HEK293T (cell line): ENCODE results near the gene ECSIT.

Experiments
- CTCF ChIA-PET: fragments of 350-600 bp; formaldehyde crosslinking; extraction: SDS; loops from one replicate; lab custom pipeline; 2021; ENCODE audit warnings: antibody characterized with exemption, inconsistent platforms; lab: Yijun Ruan, JAX
- POLR2A ChIA-PET: fragments of 350-600 bp; formaldehyde crosslinking; extraction: SDS; loops from one replicate; lab custom pipeline; 2020; ENCODE audit warnings: antibody characterized with exemption, inconsistent platforms; lab: Yijun Ruan, JAX
- DNase-seq: peaks from one replicate; pipeline ENCODE4 v3.0.0; 2012; ENCODE audit warnings: mixed read lengths; ENCODE audit errors: extremely low spot score
- ARNT ChIP-seq: fragments of 450-650 bp; IDR thresholded peaks from 2 replicates; pipeline ENCODE4 v1.6.1; 2017; ENCODE audit warnings: mild to moderate bottlenecking
- BHLHE40 ChIP-seq: fragments of 450-650 bp; IDR thresholded peaks from 2 replicates; pipeline ENCODE4 v1.6.1; 2016; ENCODE audit warnings: mild to moderate bottlenecking, moderate library complexity, borderline replicate concordance
- CTBP1 ChIP-seq: fragments of 450-650 bp; IDR thresholded peaks from 2 replicates; pipeline ENCODE4 v1.6.1; 2016; ENCODE audit warnings: borderline replicate concordance
- ELF4 ChIP-seq: fragments of 450-650 bp; IDR thresholded peaks from 2 replicates; pipeline ENCODE4 v1.6.1; 2017; ENCODE audit warnings: antibody characterized with exemption
- FOXA1 ChIP-seq: fragments of 450-650 bp; IDR thresholded peaks from 2 replicates; pipeline ENCODE4 v1.6.1; 2016; ENCODE audit warnings: mild to moderate bottlenecking
- FOXK2 ChIP-seq: fragments of 450-650 bp; IDR thresholded peaks from 2 replicates; pipeline ENCODE4 v1.6.1; 2016; ENCODE audit warnings: mild to moderate bottlenecking
- FOXM1 ChIP-seq: fragments of 450-650 bp; IDR thresholded peaks from 2 replicates; pipeline ENCODE4 v1.6.1; 2017; ENCODE audit warnings: mild to moderate bottlenecking, borderline replicate concordance
- HDGF ChIP-seq: fragments of 450-650 bp; IDR thresholded peaks from 2 replicates; pipeline ENCODE4 v1.6.1; 2017; ENCODE audit warnings: antibody characterized with exemption, borderline replicate concordance
- L3MBTL2 ChIP-seq: fragments of 450-650 bp; conservative IDR thresholded peaks from 2 replicates; pipeline ENCODE4 v1.6.1; 2016; ENCODE audit warnings: mild to moderate bottlenecking
- LEF1 ChIP-seq: fragments of 450-650 bp; IDR thresholded peaks from 2 replicates; pipeline ENCODE4 v1.6.1; 2017; ENCODE audit warnings: mild to moderate bottlenecking, borderline replicate concordance
- NFRKB ChIP-seq: fragments of 450-650 bp; IDR thresholded peaks from 2 replicates; pipeline ENCODE4 v1.6.1; 2016; ENCODE audit warnings: mild to moderate bottlenecking, moderate library complexity
- SP1 ChIP-seq: fragments of 450-650 bp; IDR thresholded peaks from 2 replicates; pipeline ENCODE4 v1.6.1; 2017
- SUZ12 ChIP-seq: fragments of 450-650 bp; IDR thresholded peaks from 2 replicates; pipeline ENCODE4 v1.6.1; 2016; ENCODE audit warnings: mild to moderate bottlenecking
- TARDBP ChIP-seq: fragments of 450-650 bp; IDR thresholded peaks from 2 replicates; pipeline ENCODE4 v1.6.1; 2016
- ZNF384 ChIP-seq: fragments of 450-650 bp; IDR thresholded peaks from 2 replicates; pipeline ENCODE4 v1.6.1; 2016
- TF ChIP-seq, protein P1 (sequence below): fragments of 450-650 bp; IDR thresholded peaks from 2 replicates; pipeline ENCODE4 v1.6.1; 2016

Gene ECSIT

DNA sequence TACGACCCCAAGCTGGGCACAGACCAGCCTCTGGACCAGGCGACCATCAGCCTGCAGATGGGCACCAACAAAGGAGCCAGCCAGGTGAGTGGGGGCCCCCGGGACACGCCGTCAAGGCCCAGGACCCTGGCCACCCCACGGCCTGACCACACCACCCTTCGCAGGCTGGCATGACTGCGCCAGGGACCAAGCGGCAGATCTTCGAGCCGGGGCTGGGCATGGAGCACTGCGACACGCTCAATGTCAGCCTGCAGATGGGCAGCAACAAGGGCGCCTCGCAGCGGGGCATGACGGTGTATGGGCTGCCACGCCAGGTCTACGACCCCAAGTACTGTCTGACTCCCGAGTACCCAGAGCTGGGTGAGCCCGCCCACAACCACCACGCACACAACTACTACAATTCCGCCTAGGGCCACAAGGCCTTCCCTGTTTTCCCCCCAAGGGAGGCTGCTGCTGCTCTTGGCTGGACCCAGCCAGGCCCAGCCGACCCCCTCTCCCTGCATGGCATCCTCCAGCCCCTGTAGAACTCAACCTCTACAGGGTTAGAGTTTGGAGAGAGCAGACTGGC is 20.5 kb upstream of the ECSIT start:
- ChIA-PET CTCF (no interaction called here), POLR2A (no interaction called here)
- TF ChIP-seq SP1 (no peak), FOXM1 (no peak), ZNF384 (no peak), ARNT (no peak), ELF4 (no peak), FOXK2 (no peak), L3MBTL2 (no peak), LEF1 (no peak), BHLHE40 (no peak), CTBP1 (no peak), HDGF (no peak), TARDBP (no peak), FOXA1 (no peak)
- TF ChIP-seq, protein P1, sequence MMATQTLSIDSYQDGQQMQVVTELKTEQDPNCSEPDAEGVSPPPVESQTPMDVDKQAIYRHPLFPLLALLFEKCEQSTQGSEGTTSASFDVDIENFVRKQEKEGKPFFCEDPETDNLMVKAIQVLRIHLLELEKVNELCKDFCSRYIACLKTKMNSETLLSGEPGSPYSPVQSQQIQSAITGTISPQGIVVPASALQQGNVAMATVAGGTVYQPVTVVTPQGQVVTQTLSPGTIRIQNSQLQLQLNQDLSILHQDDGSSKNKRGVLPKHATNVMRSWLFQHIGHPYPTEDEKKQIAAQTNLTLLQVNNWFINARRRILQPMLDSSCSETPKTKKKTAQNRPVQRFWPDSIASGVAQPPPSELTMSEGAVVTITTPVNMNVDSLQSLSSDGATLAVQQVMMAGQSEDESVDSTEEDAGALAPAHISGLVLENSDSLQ, result no peak
- DNase-seq, result no peak

DNA sequence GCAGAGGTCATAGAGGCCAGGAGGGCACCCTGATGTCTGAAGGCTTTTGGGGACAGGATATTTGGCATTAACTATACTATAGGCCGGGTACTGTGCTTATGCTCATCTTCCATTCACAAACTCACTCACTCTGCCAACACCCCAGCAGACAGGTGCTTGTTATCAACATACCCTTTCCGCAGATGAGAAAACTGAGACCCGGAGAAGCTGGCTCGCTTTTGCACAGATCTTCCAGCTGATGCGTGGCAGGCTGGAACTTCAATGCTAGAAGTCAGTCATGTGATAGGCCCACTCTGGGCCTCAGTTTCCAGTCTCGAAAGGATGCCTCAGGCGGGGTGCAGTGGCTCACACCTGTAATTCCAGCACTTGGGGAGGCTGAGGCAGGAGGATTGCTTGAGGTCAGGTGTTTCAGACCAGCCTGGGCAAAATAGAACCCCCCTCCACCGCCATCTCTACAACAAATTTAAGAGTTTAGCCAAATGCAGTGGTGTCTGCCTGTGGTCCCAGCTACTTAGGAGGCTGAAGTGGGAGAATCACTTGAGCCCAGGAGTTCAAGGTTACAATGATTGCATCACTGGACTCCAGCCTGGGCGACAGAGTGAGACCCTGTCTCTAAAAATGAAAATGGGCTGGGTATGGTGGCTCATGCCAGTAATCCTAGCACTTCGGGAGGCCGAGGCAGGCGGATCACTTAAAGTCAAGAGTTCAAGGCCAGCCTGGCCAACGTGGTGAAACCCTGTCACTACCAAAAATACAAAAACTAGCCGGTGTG is 19.2 kb upstream of the ECSIT start:
- POLR2A ChIA-PET, result interaction anchor here (0.7 kb wide), 1 partner anchor 18 kb away, joined by 3 read pairs; no protein-coding TSS in a partner anchor
- DNase-seq, result no peak
- CTCF ChIA-PET, result interaction anchor here (0.8 kb wide), 1 partner anchor 179 kb away, joined by 3 read pairs; no protein-coding TSS in a partner anchor
- TF ChIP-seq TARDBP, result no peak
- TF ChIP-seq L3MBTL2, result no peak
- no peak for TF ChIP-seq ELF4
- no peak for TF ChIP-seq NFRKB
- no peak for TF ChIP-seq FOXK2
- TF ChIP-seq ARNT, result no peak
- no peak for TF ChIP-seq FOXM1
- no peak for TF ChIP-seq SP1
- TF ChIP-seq FOXA1, result no peak
- TF ChIP-seq LEF1, result no peak
- TF ChIP-seq ZNF384, result no peak
- no peak for TF ChIP-seq SUZ12
- TF ChIP-seq HDGF, result no peak

DNA sequence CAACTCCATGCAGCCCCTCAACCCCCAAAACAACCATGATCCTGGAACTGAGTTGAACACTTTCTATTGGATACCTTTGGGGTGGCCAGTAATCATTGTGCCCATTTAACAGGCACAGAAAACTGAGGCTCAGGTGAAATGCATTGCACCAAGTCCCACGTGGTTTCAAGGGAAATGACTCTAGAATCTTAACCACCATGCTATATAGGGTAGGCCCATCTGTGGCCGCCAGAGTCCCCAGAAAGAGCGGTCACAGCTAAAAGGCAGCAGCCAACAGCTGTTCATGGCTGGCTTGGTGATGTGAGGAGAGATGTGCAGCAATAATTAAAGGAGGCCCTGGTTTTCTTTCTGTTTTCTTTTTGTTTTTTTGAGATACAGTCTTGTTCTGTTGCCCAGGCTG is 12.3 kb upstream of the ECSIT start:
- ChIA-PET CTCF (no interaction called here), POLR2A (interaction anchor here (1.3 kb wide), 1 partner anchor 17 kb away, joined by 6 read pairs; the partner anchor contains the start of gene ELOF1)
- no peak for DNase-seq
- TF ChIP-seq SP1 (no peak), ELF4 (no peak), L3MBTL2 (no peak), CTBP1 (no peak), FOXK2 (no peak), TARDBP (no peak), HDGF (no peak), BHLHE40 (no peak), ZNF384 (no peak), LEF1 (no peak), SUZ12 (no peak), NFRKB (no peak), FOXM1 (no peak), FOXA1 (no peak), ARNT (no peak)
- TF ChIP-seq, protein P1, result no peak

DNA sequence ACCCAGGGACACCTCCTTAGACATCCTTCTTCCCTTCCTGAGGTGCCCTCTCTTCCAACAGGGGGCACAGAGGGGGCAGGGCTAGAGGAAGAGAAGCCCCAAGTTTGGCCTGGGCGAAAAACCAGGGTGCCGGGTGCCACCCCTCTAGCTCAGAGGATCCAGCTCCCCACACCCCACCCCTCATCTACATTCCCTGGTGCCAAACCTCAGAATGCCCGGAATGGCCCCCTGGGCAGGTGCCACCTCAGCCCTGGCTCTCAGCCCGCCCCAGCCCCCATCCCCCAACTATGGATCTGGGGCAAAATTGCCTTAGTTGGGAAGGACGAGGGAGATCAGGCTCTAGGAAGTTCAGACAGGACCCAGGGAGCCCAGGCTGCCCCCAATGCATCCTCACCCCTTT is 11.7 kb upstream of the ECSIT start:
- no peak for DNase-seq
- ChIA-PET POLR2A (interaction anchor here (1.3 kb wide), 1 partner anchor 18 kb away, joined by 6 read pairs; the partner anchor contains the start of gene ELOF1), CTCF (no interaction called here)
- TF ChIP-seq ZNF384 (no peak), SP1 (no peak), FOXK2 (no peak), ARNT (no peak), TARDBP (no peak), SUZ12 (no peak), L3MBTL2 (no peak)

DNA sequence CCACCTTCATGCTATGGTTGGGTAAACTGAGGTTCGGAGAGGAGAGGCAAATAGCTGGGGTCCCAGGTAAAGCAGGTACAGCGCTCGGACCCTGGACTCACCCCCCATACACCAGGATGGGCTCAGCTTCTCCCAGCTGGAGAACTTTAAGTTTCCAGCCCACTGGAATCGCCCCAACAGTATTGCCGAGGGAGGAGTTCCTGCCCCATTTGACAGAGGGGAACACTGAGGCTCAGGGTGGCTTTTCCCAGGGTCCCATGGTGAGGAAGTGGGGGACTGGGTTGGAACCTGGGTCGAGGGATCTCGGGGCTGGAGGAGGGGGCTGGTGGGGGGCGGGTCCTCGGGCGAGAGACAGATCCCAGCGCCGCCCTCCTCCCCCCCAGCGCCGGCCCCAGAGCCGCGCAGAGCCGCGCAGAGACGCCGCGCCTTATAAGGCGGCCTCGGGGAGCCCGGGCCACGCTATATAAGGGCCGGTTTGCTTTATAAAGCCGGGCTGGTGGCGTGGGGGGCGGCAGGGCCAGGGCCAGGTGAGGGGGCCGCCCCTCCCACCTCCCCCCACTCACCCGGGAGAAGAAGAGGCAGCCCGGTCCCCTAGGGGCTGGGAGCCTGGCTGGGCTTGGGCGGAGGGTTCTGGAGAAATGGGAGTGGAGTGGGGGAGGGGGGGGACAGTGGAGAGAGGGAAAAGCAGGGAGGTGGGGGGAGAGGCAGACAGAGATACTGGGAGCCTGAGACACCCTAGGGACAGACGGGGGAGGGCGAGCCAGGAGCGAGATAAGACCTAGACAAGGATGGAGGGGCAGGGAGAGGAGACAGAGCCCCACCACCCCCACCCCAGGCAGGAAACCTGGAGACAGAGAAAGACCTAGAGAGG is 10.8 kb upstream of the ECSIT start:
- CTCF ChIA-PET, result no interaction called here

More for the DNA sequence above, 10.8 kb upstream of the ECSIT start:
- no peak for DNase-seq
- POLR2A ChIA-PET, result interaction anchor here (1.3 kb wide), 1 partner anchor 19 kb away, joined by 6 read pairs; the partner anchor contains the start of gene ELOF1
- no peak for TF ChIP-seq FOXM1
- no peak for TF ChIP-seq LEF1
- no peak for TF ChIP-seq BHLHE40
- TF ChIP-seq, protein P1, result no peak
- TF ChIP-seq ELF4, result no peak
- TF ChIP-seq HDGF, result no peak
- TF ChIP-seq FOXK2, result no peak
- no peak for TF ChIP-seq ZNF384
- TF ChIP-seq FOXA1, result no peak
- no peak for TF ChIP-seq SP1
- TF ChIP-seq NFRKB, result no peak
- no peak for TF ChIP-seq L3MBTL2
- TF ChIP-seq ARNT, result no peak
- TF ChIP-seq SUZ12, result no peak
- TF ChIP-seq TARDBP, result no peak
- no peak for TF ChIP-seq CTBP1
